Thyroid gland (tissue), 4 donors: Measurements from ENCODE around the gene UHRF1.

Source experiments
- CTCF ChIP-seq, 6 experiments: fragments of 200-600 bp in 3 of 6; fragments of 450-650 bp in 3 of 6; sonication (generic) in 3 of 6; IDR thresholded peaks; one replicate each; pipeline ENCODE4 v1.5.1; 2016 to 2019; ENCODE audit warnings: antibody characterized with exemption in 6 of 6, mild to moderate bottlenecking in 2 of 6, inconsistent platforms in 1 of 6, moderate library complexity in 1 of 6
- POLR2A ChIP-seq, 2 donors: fragments of 450-650 bp; IDR thresholded peaks; one replicate each; pipeline ENCODE4 v1.6.1; 2017; ENCODE audit warnings: antibody characterized with exemption in 2 of 2, mild to moderate bottlenecking in 2 of 2, moderate library complexity in 1 of 2

GRCh38 chr19:4897146-4897545 is 12.2 kb upstream of the UHRF1 start:
- TF ChIP-seq CTCF (IDR thresholded peaks at IDR 0.05) (no peak), POLR2A (IDR thresholded peaks at IDR 0.05) (no peak)
